ENCODE measurements around the gene CD81.
A peak's percentile ranks its signal among the peaks of the same experiment; 100 is the strongest.

CD81 gene

GRCh38 chr11:2423157-2424025, 46.3 kb downstream of the CD81 start:
- DNase-seq = no peak

- DNase-seq = no peak
These were observed 47.8 kb downstream of the CD81 start for GRCh38 chr11:2424811-2425495.

GRCh38 chr11:2425506-2425905, 48.4 kb downstream of the CD81 start:
- no peak for DNase-seq

- DNase-seq = no peak
These were observed 49.1 kb downstream of the CD81 start for GRCh38 chr11:2426221-2426620.

GRCh38 chr11:2426826-2427521, 49.9 kb downstream of the CD81 start:
- no peak for DNase-seq

- DNase-seq = no peak
These were observed 50.7 kb downstream of the CD81 start for GRCh38 chr11:2427721-2428321.

- peak; percentile 88 for DNase-seq
These were observed 51.2 kb downstream of the CD81 start for GRCh38 chr11:2428322-2428795.

- DNase-seq = no peak
These were observed 54.3 kb downstream of the CD81 start for GRCh38 chr11:2431395-2431794.

- no peak for DNase-seq
These were observed 55.1 kb downstream of the CD81 start for GRCh38 chr11:2432171-2432621.

GRCh38 chr11:2432628-2433071, 55.5 kb downstream of the CD81 start:
- no peak for DNase-seq

- DNase-seq = no peak
These were observed 56.2 kb downstream of the CD81 start for GRCh38 chr11:2433106-2433925.

GRCh38 chr11:2434008-2434407, 56.9 kb downstream of the CD81 start:
- DNase-seq = no peak

- no peak for DNase-seq
These were observed 57.6 kb downstream of the CD81 start for GRCh38 chr11:2434506-2435255.

- DNase-seq = no peak
These were observed 58.3 kb downstream of the CD81 start for GRCh38 chr11:2435288-2436012.

GRCh38 chr11:2436013-2436520, 59.0 kb downstream of the CD81 start:
- DNase-seq = no peak

GRCh38 chr11:2436521-2437031, 59.5 kb downstream of the CD81 start:
- no peak for DNase-seq

- DNase-seq = no peak
These were observed 60.4 kb downstream of the CD81 start for GRCh38 chr11:2437516-2437915.

- DNase-seq = no peak
These were observed 62.7 kb downstream of the CD81 start for GRCh38 chr11:2439820-2440219.

- DNase-seq = no peak
These were observed 63.5 kb downstream of the CD81 start for GRCh38 chr11:2440646-2441045.

GRCh38 chr11:2441171-2441570, 64.1 kb downstream of the CD81 start:
- DNase-seq = no peak
